ENCODE results near the gene CPB2.

CPB2 gene

DNA sequence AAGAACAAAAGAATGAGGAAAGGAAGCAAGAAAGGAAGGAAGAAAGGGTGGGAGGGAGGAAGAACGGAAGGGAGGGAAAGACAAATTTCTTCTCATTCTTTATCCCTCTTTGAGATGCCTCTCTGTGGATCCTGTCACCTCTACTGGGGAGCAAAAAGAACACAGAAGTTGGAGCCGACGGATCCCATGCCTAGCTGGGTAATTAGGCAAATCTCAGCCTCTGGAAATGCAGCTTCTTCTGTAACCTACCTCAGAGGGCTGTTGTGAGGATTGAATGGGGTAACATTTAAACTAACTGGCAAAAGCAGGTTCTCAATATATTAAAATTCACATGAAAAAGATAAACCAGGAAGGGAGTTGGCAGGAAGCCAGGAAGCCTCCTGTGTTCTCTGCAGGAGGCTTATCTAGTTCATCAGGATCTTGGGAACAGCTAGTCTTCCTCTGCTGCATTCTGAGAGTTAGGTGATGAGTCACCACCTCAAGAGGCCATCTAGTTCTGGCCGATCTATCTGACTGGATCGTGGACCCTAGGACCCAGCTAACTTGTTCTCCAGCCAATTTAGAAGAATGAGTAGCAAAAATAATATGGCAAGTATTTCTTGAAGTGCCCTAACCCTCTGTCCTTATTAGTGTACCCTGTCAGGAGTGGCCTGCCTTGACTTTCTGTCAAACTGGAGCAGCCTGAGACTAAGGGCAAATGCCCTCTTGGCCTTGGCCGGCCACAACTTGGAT, 15.2 kb upstream of the CPB2 start:
- Mint-ChIP-seq H3K27me3 (ENCODE audit: low read depth, poor library complexity) (peaks cover 5% of the 10 kb centered on the region), H3K4me3 (no peak overlapping the region), H3K27ac (no peak overlapping the region), H3K4me1 (peaks cover 3% of the 10 kb centered on the region), H3K9me3 (no peaks in the 10 kb centered on the region), H3K36me3 (ENCODE audit: low read depth) (no peaks in the 10 kb centered on the region)
- DNase-seq: no peak
- TF ChIP-seq, protein P1, sequence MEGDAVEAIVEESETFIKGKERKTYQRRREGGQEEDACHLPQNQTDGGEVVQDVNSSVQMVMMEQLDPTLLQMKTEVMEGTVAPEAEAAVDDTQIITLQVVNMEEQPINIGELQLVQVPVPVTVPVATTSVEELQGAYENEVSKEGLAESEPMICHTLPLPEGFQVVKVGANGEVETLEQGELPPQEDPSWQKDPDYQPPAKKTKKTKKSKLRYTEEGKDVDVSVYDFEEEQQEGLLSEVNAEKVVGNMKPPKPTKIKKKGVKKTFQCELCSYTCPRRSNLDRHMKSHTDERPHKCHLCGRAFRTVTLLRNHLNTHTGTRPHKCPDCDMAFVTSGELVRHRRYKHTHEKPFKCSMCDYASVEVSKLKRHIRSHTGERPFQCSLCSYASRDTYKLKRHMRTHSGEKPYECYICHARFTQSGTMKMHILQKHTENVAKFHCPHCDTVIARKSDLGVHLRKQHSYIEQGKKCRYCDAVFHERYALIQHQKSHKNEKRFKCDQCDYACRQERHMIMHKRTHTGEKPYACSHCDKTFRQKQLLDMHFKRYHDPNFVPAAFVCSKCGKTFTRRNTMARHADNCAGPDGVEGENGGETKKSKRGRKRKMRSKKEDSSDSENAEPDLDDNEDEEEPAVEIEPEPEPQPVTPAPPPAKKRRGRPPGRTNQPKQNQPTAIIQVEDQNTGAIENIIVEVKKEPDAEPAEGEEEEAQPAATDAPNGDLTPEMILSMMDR (IDR thresholded peaks at IDR 0.05): no peak

DNA sequence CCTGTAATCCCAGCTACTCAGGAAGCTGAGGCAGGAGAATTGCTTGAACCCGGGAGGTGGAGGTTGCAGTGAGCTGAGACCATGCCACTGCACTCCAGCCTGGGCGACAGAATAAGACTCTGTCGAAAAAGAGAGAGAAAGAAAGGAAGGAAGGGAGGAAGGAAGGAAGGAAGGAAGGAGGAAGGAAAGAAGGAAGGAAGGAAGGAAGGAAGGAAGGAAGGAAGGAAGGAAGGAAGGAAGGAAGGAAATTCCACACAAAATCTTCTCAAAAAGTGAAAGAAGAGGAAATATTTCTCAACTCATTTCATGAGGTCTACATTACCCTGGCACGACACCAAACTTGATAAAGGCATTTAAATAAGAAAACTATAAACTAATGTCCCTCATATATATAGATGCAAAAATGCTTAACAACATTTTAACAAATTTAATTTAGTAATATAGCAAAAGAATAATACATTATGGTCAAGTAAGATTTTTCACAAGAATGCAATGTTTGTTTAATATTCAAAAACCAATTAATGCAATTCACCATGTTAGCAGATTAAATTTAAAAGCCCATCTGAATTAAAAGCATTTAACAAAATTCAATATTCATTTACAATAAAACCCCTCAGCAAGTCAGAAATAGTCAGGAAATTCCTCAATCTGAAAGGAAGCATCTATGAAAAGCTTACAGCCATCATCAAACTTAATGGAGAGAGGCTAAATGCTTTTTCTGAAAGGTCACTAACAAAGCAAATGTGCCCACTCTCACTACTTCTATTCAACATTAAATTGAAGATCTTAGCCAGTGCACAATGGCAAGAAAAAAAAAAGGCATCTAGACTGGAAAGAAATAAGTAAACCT, 12.0 kb upstream of the CPB2 start:
- Mint-ChIP-seq H3K9me3 (no peaks in the 10 kb centered on the region), H3K4me1 (no peaks in the 10 kb centered on the region), H3K27ac (no peak overlapping the region), H3K27me3 (ENCODE audit: low read depth, poor library complexity) (peaks cover 5% of the 10 kb centered on the region), H3K36me3 (ENCODE audit: low read depth) (no peaks in the 10 kb centered on the region), H3K4me3 (no peak overlapping the region)
- TF ChIP-seq, protein P1 (IDR thresholded peaks at IDR 0.05): no peak
- DNase-seq: no peak

DNA sequence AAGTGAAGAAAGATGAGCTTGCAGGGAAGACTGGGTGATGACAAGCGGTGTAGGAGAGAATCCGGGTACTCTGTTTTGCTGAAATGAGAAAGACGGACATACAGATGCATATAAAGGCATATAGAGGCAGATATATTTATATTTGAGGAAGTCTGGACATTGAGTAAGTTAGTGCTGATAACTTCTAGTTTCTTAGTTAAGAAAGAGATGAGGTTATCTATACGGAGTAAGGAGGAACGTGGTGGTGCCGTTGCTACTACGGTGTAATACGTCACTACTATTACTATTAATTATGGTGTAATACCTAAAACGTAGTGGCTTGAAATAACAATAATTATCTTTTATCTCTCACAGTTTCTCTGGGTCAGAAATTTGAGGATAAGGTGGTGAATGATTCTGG, 9.8 kb upstream of the CPB2 start:
- H3K4me1 Mint-ChIP-seq: peaks cover under 1% of the 10 kb centered on the region
- H3K27me3 Mint-ChIP-seq (ENCODE audit: low read depth, poor library complexity): peaks cover 5% of the 10 kb centered on the region
- H3K27ac Mint-ChIP-seq: no peak overlapping the region
- DNase-seq: no peak
- no peak overlapping the region for H3K4me3 Mint-ChIP-seq
- no peaks in the 10 kb centered on the region for H3K36me3 Mint-ChIP-seq (ENCODE audit: low read depth)
- TF ChIP-seq, protein P1 (IDR thresholded peaks at IDR 0.05): no peak
- H3K9me3 Mint-ChIP-seq: no peaks in the 10 kb centered on the region

DNA sequence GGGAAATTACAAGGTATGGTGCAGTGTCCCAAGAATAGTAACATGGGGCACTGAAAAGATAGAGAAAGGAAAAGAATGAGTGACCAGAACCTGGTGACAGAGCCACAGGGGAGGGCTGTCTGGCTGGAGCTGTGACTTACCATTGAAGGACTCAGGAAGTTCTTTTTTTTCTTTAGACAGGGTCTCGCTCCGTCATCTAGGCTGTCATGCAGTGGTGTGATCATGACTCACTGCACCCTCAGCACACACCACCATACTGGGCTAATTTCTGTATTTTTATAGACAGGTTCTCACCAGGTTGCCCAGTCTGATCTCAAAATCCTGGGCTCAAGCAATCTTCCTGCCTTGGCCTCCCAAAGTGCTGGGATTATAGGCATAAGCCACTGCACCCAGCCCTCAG, 8.8 kb upstream of the CPB2 start:
- no peak for DNase-seq
- TF ChIP-seq, protein P1 (IDR thresholded peaks at IDR 0.05): no peak
- peaks cover 4% of the 10 kb centered on the region for H3K27me3 Mint-ChIP-seq (ENCODE audit: low read depth, poor library complexity)
- H3K4me1 Mint-ChIP-seq: peaks cover 6% of the 10 kb centered on the region
- no peaks in the 10 kb centered on the region for H3K36me3 Mint-ChIP-seq (ENCODE audit: low read depth)
- H3K27ac Mint-ChIP-seq: no peak overlapping the region
- H3K4me3 Mint-ChIP-seq: no peak overlapping the region
- no peaks in the 10 kb centered on the region for H3K9me3 Mint-ChIP-seq

DNA sequence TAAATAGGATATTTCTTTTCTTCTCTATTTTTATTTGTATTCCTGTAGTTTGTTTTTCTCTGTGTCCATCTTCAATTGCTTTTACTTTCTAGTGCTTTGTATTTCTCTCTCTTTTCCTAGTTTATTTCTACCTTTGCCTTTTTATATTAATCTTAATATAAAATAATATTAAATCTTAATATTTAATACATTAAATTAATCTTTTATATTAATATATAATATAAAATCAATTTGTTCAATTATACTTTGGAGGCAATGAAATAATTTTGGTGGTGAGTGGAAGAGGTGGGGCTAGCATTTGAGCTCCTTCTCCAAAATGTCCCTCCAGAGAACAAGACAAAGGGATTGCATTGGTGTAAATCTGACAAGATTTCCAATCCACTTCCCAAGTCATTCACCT, 6.3 kb upstream of the CPB2 start:
- H3K4me3 Mint-ChIP-seq: no peak overlapping the region
- no peak for DNase-seq
- TF ChIP-seq, protein P1 (IDR thresholded peaks at IDR 0.05): no peak
- no peaks in the 10 kb centered on the region for H3K9me3 Mint-ChIP-seq
- no peaks in the 10 kb centered on the region for H3K36me3 Mint-ChIP-seq (ENCODE audit: low read depth)
- H3K27me3 Mint-ChIP-seq (ENCODE audit: low read depth, poor library complexity): peaks cover 3% of the 10 kb centered on the region
- peaks cover 11% of the 10 kb centered on the region for H3K4me1 Mint-ChIP-seq
- H3K27ac Mint-ChIP-seq: no peak overlapping the region
